NCI-H524 (cell line): ENCODE results near the gene FREY1.

Experiments used
- DNase-seq, 2 experiments: peaks; one replicate each; lab custom pipeline; 2025; lab: John Stamatoyannopoulos, UW

Gene FREY1

DNA sequence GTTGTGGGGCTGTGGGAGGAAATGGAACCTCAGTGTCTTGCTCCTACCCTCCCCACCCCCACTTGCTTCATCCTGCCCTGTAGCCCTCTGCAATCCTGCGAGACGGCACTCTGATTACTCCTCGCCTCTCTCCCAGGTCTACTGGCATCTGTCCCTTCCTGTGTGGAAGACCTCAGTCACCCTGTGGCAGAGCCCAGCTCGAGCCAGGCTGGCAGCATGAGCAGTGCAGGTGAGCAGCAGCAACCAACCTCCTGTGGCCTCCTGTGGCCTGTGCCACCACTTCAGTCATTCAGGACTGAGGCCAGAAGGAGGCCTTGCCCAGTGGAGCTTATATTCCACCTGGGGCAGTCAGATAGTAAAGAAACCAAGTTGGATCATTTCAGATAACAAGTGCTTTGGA lies 36.4 kb downstream of the FREY1 start:
- DNase-seq: no peak

DNA sequence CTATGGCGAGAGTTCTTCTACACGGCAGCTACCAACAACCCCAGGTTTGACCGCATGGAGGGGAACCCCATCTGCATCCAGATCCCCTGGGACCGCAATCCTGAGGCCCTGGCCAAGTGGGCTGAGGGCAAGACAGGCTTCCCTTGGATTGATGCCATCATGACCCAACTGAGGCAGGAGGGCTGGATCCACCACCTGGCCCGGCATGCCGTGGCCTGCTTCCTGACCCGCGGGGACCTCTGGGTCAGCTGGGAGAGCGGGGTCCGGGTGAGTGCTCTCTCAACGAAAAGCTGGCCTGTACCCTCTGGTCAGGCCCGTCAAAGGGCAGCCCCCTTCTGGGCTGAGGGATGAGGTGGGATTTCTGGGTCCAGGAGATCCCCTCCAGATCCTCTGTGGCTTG lies 37.5 kb downstream of the FREY1 start:
- DNase-seq: no peak

DNA sequence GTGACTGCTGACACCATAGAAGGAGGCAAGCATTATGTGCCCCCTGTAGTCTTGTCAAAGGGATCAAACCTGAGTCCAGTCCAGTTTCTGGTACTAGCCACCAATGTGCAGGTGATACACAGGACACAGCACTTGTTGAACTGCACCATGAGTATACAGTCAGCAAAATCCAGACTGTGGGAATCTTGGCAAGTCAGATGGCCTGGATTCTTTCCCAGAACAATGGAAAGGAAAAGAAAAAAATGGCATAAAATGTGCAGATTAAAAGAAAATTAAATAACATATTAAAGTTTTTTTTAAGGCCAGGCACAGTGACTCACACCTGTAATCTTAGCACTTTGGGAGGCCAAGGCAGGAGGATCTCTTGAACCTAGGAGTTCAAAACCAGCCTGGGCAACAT lies 43.0 kb downstream of the FREY1 start:
- no peak for DNase-seq

DNA sequence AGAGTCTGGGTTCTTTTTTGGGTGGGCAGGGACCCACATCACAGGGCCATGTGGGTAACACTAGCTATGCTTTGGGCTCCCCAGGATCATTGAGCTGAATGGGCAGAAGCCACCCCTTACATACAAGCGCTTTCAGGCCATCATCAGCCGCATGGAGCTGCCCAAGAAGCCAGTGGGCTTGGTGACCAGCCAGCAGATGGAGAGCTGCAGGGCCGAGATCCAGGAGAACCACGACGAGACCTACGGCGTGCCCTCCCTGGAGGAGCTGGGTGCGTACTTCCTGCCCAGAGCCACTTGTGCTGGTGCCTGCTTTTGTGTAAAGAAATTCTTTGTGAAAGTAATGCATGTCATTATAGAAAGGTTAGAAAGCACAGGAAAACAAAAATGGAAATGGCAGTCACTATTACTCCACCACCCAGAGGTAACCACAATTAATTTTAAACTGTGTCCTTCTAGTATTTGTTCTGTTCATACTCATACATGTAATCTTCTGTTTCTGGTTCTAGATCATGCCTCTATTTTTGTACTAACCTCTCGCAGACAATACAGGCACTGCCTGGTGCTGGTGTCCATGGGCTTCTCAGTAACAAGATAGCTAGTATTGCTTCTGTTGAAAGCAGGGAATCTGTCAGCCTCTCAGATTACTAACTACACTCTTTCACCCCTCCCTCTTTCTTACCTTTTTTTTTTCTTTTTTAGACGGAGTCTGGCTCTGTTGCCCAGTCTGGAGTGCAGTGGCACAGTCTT lies 46.1 kb downstream of the FREY1 start:
- no peak for DNase-seq

DNA sequence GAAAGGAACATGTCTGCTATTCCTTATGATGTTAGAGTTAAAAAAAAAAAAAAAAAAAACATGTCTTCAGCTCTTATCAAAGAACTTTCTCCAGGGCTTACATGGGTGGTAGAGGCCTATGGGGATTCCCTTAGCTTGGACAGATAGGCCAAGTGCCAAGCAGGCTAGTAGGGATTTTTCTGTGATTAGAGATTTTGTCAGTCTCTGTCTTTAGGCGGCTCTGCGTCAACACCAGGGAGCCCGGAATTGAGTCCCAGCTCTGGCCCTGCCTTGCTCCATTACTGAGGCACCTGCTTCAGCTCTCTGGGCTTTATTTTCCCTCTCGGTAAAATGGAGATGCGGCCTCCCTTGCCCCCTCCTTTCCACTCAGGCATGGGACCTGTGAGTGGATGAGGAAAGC lies 46.7 kb downstream of the FREY1 start:
- DNase-seq: no peak

DNA sequence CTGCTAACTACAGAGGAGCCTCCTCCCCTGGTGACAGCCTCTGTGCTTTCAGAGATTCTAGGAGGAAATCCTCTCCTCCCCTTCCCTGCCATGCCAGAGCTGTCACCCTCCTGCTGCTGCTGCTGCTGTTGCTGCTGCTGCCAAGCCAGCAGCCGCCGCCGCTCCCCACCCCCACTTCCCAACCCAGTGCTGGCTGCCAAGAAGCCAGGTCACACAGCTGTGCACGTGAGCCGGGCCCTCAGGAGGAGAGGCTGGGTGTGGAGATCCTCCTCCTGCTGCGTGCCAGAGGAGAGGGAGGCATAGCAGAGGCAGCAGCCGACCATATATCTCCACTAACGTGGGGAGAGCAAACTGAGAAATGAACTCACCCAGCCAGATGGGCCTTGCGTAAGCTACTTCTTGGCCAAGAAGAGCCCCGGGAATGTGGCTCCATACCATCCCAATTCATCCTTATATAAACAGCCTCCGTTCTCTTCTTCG lies 47.4 kb downstream of the FREY1 start:
- DNase-seq: peak in 1 of 2 experiments; percentile 16

DNA sequence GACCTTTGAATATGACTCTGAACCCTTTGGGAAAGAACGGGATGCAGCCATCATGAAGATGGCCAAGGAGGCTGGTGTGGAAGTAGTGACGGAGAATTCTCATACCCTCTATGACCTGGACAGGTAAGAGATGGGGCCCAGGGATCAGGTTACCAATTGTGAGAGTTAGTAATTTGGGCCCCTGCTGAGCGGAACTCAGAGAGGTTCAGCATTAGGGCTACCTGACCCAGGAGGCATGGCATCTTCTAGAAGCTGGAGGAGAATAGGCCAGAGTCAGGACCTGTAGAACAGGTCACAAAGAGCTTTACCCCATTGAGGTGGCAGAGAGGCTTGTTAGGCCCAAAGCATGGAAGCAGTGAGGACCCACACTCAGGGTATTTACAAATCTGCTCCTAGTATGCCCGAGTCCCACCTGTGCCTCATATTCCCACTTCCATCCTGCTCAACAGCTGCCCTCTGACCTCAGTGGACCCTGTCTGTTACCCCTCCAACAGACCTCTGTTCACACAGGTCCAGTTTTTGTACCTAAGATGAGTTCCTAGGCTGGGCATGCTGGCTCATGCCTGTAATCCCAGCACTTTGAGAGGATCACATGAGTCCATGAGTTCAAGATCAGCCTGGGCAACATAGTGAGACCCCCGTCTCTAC lies 48.2 kb downstream of the FREY1 start:
- no peak for DNase-seq

DNA sequence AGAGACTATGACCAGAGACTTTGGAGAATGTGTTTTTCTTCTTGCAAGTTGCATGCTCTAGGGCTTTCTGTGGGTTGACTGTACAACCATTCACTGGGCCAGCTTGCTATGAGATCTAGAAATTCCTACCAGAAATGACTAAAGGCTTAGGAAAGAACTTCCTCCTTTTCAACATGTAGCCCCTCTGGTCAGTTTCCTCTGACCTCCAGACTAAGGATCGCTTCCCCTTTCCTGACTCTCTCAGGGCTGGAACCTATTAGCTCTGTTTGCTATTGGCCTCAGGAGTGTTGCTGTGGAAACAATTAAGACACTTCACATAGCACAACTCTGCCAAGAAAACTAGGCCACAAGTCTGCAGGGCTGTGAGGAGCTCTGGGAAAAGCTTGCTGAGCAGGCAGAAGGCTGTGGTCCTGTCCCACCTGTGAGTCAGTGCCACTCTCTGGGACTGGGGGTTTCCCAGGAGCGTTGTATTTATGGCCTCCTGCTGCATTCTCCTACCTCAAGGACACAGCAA lies 49.1 kb downstream of the FREY1 start:
- no peak for DNase-seq
